Keratinocyte (primary cell): ENCODE data around the gene SYNJ2BP. TPM values are rescaled to one million over a fixed set of nuclear protein-coding genes. Genes with fewer than 3 reads are reported as not detected.

Experiments used
- DNase-seq: peaks from one replicate; pipeline ENCODE4 v3.0.0-alpha.2; 2011; ENCODE audit warnings: low read depth, missing footprints, low spot score
- FAIRE-seq: peaks from 2 replicates; lab custom pipeline; 2011; peaks lifted over from hg19 to GRCh38; lab: Jason Lieb, UNC
- H2AFZ ChIP-seq: 2 replicates; pipeline ENCODE4 v1.6.0; 2012; ENCODE audit warnings: low read length, control low read depth, inconsistent platforms; ENCODE audit not compliant: control insufficient read depth
- H3K27ac ChIP-seq: 2 replicates; pipeline ENCODE4 v1.5.1; 2011; ENCODE audit warnings: low read length; ENCODE audit not compliant: control insufficient read depth, insufficient read depth
- H3K27me3 ChIP-seq: 3 replicates; pipeline ENCODE4 v1.6.0; 2011; ENCODE audit warnings: low read length; ENCODE audit not compliant: control insufficient read depth, insufficient read depth; ENCODE audit errors: extremely low read depth
- H3K36me3 ChIP-seq, 2 experiments: 2 replicates in 1 of 2; 3 replicates in 1 of 2; pipeline ENCODE4 v1.5.1; 2011; ENCODE audit warnings: low read length in 2 of 2, mild to moderate bottlenecking in 1 of 2; ENCODE audit not compliant: control insufficient read depth in 2 of 2, insufficient read depth in 2 of 2; ENCODE audit errors: extremely low read depth in 1 of 2
- H3K4me1 ChIP-seq: 3 replicates; pipeline ENCODE4 v1.5.1; 2011; ENCODE audit warnings: low read length; ENCODE audit not compliant: control insufficient read depth, insufficient read depth; ENCODE audit errors: extremely low read depth
- H3K4me2 ChIP-seq: 3 replicates; pipeline ENCODE4 v1.6.0; 2011; ENCODE audit warnings: low read depth, low read length; ENCODE audit not compliant: control insufficient read depth, insufficient read depth; ENCODE audit errors: extremely low read depth
- H3K4me3 ChIP-seq, 3 experiments: fragments of 200-600 bp in 1 of 3; sonication (generic) in 1 of 3; 2 replicates in 2 of 3; 3 replicates in 1 of 3; pipeline ENCODE4 v1.5.1; 2011 to 2016; ENCODE audit warnings: low read length in 3 of 3, mild to moderate bottlenecking in 3 of 3, control low read depth in 2 of 3, inconsistent platforms in 1 of 3, low read depth in 1 of 3, mixed read lengths in 1 of 3, mixed run types in 1 of 3, moderate library complexity in 1 of 3; ENCODE audit not compliant: control insufficient read depth in 2 of 3, insufficient read depth in 2 of 3; ENCODE audit errors: extremely low read depth in 1 of 3
- H3K79me2 ChIP-seq: 2 replicates; pipeline ENCODE4 v1.6.0; 2012; ENCODE audit warnings: low read length; ENCODE audit not compliant: control insufficient read depth, insufficient read depth
- H3K9ac ChIP-seq: 3 replicates; pipeline ENCODE4 v1.6.0; 2011; ENCODE audit warnings: low read length; ENCODE audit not compliant: control insufficient read depth, insufficient read depth; ENCODE audit errors: extremely low read depth
- H3K9me1 ChIP-seq: 3 replicates; pipeline ENCODE4 v1.6.0; 2011; ENCODE audit warnings: low read length; ENCODE audit not compliant: control insufficient read depth, insufficient read depth; ENCODE audit errors: extremely low read depth
- H3K9me3 ChIP-seq: 2 replicates; pipeline ENCODE4 v1.5.1; 2012; ENCODE audit warnings: low read depth, low read length; ENCODE audit not compliant: control insufficient read depth
- H4K20me1 ChIP-seq: 3 replicates; pipeline ENCODE4 v1.6.0; 2011; ENCODE audit warnings: low read length; ENCODE audit not compliant: control insufficient read depth, insufficient read depth; ENCODE audit errors: extremely low read depth
- CTCF ChIP-seq, 3 experiments: IDR thresholded peaks in 1 of 3; conservative IDR thresholded peaks in 1 of 3; optimal IDR thresholded peaks in 1 of 3; 2 replicates in 2 of 3; 3 replicates in 1 of 3; pipeline versions ENCODE3 to v1.5.1; 2011; ENCODE audit warnings: low read length in 3 of 3, mild to moderate bottlenecking in 3 of 3, moderate library complexity in 2 of 3, control low read depth in 1 of 3, inconsistent platforms in 1 of 3; ENCODE audit not compliant: insufficient read depth in 2 of 3; ENCODE audit errors: extremely low read depth in 1 of 3
- EZH2 ChIP-seq: IDR thresholded peaks from one replicate; pipeline ENCODE4 v1.6.1; 2012; ENCODE audit warnings: inconsistent platforms, mild to moderate bottlenecking, low read length, moderate library complexity
- dilution Hi-C: fragments of 300-500 bp; cut with MboI; formaldehyde crosslinking; loops from one replicate; pipeline ENCODE4 v1.7.0; 2020; ENCODE audit warnings: low sequenced_read_pairs; ENCODE audit not compliant: extremely low pct_ligation_motif_present
- polyA plus RNA-seq, 5 experiments: library from polyadenylated mRNA; depleted of rRNA in 3 of 5; stranded (reverse) in 3 of 5; stranded (forward) in 1 of 5; unstranded in 1 of 5; fragments of >200 nt; gene quantifications; 1 replicate in 1 of 5; 2 replicates in 3 of 5; 3 replicates in 1 of 5; pipeline versions ENCODE4 v1.2.1 to v1.2.3, GENCODE V29; 2011 to 2012; ENCODE audit warnings: missing spikeins in 2 of 5, low read depth in 1 of 5, low replicate concordance in 1 of 5

SYNJ2BP gene
- polyA plus RNA-seq, 1 donor (not counting 4 experiments of a cell fraction or from before 2014, with no cell fraction given), result 31.4 TPM

GRCh38 chr14:70398280-70398679, 18.6 kb downstream of the SYNJ2BP start:
- Histone ChIP-seq H3K9me1 (no peaks in the 10 kb centered on the region), H3K9ac (no peak overlapping the region), H2AFZ (no peak overlapping the region), H3K36me3 (peaks cover 0 to 5% of the 10 kb centered on the region in 2 experiments), H3K4me1 (peaks cover under 1% of the 10 kb centered on the region), H3K27ac (no peak overlapping the region), H3K4me3 (no peak overlapping the region), H4K20me1 (no peaks in the 10 kb centered on the region), H3K79me2 (no peaks in the 10 kb centered on the region), H3K4me2 (no peak overlapping the region), H3K27me3 (no peaks in the 10 kb centered on the region), H3K9me3 (no peaks in the 10 kb centered on the region)
- DNase-seq (no peak), FAIRE-seq (no peak)
- TF ChIP-seq CTCF (optimal IDR thresholded peaks at IDR 0.05 in 1 of 3, IDR thresholded peaks at IDR 0.05 in 1 of 3, conservative IDR thresholded peaks at IDR 0.05 in 1 of 3; ENCODE audit: extremely low read depth in 1 of 3, insufficient read depth in 2 of 3, low read length in 3 of 3) (no peak), EZH2 (no peak)
- dilution Hi-C loops, result no loop called here

GRCh38 chr14:70397746-70398145, 19.1 kb downstream of the SYNJ2BP start:
- no peaks in the 10 kb centered on the region for H3K9me3 ChIP-seq
- no peaks in the 10 kb centered on the region for H3K9me1 ChIP-seq
- peaks cover 0 to 5% of the 10 kb centered on the region in 2 experiments for H3K36me3 ChIP-seq
- TF ChIP-seq EZH2 (no peak), CTCF (optimal IDR thresholded peaks at IDR 0.05 in 1 of 3, IDR thresholded peaks at IDR 0.05 in 1 of 3, conservative IDR thresholded peaks at IDR 0.05 in 1 of 3; ENCODE audit: extremely low read depth in 1 of 3, insufficient read depth in 2 of 3, low read length in 3 of 3) (no peak)
- no peak overlapping the region for H3K4me2 ChIP-seq
- no peaks in the 10 kb centered on the region for H4K20me1 ChIP-seq
- DNase-seq, result no peak
- no peak overlapping the region for H3K4me3 ChIP-seq
- FAIRE-seq, result no peak
- H3K9ac ChIP-seq, result no peak overlapping the region
- H3K4me1 ChIP-seq, result no peaks in the 10 kb centered on the region
- H3K27ac ChIP-seq, result no peak overlapping the region
- H2AFZ ChIP-seq, result no peak overlapping the region
- H3K79me2 ChIP-seq, result no peaks in the 10 kb centered on the region
- H3K27me3 ChIP-seq, result no peaks in the 10 kb centered on the region
- dilution Hi-C loops, result no loop called here
